NCI-H524 treated with DMSO at 0.1 percent for 48 hours (cell line): Measurements from ENCODE around the gene SLC9C2.
"Not testable (repeated sequence)": the region's sequence is repeated elsewhere in the genome, so short reads cannot be mapped to it uniquely, and the experiment has no call there.

Experiments used
- DNase-seq: peaks from one replicate; lab custom pipeline; 2025; lab: John Stamatoyannopoulos, UW

SLC9C2 gene

DNA sequence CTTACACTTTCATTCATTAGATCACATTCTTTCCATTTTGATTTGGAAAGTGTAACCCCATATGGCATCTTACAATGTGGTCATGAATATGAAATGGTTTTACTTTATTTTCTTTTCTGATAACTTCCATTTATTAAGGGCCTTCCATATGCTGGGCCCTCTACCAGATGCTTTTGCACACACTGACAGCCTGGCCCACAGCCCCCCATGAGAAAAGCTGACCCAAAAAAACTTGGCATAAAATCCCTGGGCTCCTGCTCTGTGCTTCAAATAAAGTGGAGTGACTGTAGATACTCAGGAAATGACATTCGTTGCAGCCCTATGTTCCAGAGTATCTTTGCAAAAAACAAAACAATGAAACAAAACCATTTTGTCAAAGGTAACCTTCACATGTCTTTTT is 76.9 kb downstream of the SLC9C2 start:
- no peak for DNase-seq

- no peak for DNase-seq
Observed at GRCh38 chr1:173523329-173523728, 79.5 kb downstream of the SLC9C2 start.

DNA sequence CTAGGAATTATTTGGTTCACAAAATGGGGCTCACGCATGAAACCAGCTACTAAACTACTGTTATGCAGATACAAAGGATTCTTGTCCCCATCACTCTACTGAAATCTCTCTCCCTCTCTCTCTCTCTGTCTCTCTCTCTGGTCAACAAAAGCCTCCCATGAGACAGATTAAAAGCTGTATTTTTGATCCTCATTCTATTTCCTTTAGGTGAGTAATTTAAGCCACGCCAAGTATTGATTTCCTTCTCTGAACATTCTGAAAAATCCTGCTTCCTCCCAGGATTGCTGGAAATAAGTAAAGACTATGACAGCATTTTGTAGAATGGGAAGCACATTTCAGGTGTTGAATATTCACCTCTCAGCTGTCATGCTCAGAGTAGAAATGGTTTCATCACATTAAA is 82.1 kb downstream of the SLC9C2 start:
- DNase-seq: no peak

DNA sequence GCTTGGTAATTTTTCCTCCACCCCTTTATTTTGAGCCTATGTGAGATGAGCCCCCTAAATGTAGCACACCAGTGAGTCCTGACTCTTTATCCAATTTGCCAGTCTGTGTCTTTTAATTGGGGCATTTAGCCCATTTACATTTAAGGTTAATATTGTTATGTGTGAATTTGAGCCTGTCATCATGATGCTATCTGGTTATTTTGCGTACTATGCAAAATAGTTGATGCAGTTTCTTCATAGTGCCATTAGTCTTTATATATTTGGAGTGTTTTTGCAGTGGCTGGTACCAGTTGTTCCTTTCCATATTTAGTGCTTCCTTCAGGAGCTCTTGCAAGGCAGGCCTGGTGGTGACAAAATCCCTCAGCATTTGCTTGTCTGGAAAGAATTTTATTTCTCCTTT is 88.4 kb downstream of the SLC9C2 start:
- not testable (repeated sequence) for DNase-seq

DNA sequence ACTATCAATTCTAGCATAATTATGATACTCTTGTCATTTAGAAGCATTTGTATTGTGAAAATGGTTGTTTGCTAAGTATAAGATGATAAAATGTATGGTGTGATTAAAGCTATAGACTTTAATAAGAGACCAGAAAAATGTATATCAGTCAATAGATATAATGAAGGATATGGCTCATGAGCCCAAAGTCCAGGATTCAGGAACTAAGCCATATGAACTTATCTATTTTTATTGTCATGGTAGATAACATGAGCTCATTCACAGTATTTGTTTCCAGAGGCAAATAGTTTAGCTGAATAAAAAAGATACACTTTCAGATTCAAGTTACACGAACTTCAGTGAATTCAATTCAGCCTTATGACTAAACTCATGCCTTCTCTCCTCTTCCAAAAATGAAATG is 93.1 kb downstream of the SLC9C2 start:
- no peak for DNase-seq

DNA sequence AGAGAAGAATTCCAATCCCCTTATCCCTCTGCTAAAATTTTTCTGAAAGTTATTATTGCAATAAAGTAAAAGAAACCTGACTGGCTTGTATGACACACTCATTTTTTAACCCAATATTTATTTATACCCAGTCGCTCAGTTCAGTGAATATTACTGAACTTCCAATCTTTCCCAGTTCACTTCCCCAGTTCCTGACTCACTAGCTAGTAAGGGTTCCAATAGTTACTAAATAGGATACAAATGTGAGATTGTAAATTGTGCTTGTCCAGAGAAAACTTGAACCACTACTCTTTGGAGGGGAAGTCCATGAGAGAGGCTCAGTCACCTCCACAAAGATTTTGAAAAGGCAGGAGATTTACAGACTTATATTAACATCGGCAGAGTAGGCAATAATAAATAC is 94.3 kb downstream of the SLC9C2 start:
- no peak for DNase-seq

DNA sequence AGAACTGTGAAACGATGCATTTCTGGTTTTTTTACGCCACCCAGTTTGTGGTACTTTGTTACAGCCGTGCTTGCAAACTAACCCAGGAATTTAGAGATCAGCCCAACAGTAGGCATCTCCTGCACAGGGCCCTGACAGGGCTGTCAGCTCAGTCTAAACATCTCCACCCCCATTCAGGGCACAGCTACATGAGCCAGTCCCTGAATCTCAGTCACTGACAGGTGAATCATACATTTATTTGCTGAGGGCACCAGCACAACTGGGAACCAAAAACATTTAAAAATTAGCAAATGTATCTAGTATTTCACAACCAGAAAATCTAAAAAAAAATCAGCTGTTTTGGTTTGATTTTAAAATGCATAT is 95.0 kb downstream of the SLC9C2 start:
- no peak for DNase-seq

GRCh38 chr1:173507205-173507846 is 95.5 kb downstream of the SLC9C2 start:
- DNase-seq: no peak

- DNase-seq: no peak
Observed at GRCh38 chr1:173506437-173506836, 96.4 kb downstream of the SLC9C2 start.

DNA sequence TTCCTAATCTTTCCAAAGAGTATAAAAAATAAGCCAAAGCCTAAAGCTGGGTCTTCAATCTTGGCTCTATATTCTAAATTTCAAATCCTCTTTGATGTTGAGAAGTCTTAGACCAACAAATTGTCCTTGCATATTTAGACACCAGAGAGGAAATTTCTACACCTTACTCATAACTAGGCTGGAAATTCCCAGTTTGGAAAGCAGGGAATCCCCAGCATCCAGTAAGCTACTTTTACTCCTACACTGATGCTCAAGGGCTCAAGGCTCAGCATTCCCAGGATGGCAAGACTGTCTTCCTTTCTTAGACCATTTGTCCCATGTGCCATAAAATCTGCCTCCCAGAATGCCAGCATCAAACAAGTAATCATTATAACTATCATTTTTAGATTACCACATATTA is 97.5 kb downstream of the SLC9C2 start:
- no peak for DNase-seq

GRCh38 chr1:173504268-173504667 is 98.6 kb downstream of the SLC9C2 start:
- no peak for DNase-seq

DNA sequence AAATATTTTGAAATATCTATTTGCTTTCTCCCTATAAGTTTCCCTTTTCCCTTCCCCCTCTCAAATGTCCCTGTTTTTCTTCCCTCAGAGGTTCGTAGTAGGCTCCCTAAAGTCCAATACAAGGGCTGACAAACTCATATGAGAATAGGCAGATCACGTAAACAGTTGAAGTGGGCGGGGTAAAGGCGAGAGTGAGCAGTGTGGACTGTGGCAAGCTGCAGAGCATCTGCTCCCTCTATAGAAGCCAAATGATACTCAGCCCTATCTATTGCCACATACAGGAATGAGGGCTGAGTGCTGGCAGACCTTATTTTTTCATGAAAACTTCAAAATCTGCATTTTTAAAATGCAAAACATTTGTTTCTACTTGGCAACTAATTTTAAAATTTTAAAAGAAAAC is 99.5 kb downstream of the SLC9C2 start:
- no peak for DNase-seq

DNA sequence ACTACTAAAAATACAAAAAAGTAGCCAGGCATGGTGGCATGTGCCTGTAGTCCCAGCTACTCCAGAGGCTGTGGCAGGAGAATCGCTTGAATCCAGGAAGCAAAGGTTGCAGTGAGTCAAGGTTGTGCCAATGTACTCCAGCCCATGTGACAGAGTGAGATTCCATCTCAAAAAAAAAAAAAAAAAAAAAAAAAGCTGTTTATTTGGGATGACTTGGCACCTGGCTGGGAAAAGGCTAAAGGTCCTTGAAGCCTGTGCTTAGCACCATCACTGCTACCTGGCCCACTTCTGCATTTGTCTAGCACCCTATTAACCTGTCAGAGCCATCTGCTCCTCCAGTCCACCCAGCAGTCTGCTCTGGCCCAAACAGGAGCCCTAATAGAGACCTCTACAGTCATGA is 100.8 kb downstream of the SLC9C2 start:
- DNase-seq: no peak

GRCh38 chr1:173499729-173500128 is 103.1 kb downstream of the SLC9C2 start:
- DNase-seq: no peak

- DNase-seq: no peak
Observed at GRCh38 chr1:173496757-173497320, 106.0 kb downstream of the SLC9C2 start.

- no peak for DNase-seq
Observed at GRCh38 chr1:173495609-173496267, 107.1 kb downstream of the SLC9C2 start.

DNA sequence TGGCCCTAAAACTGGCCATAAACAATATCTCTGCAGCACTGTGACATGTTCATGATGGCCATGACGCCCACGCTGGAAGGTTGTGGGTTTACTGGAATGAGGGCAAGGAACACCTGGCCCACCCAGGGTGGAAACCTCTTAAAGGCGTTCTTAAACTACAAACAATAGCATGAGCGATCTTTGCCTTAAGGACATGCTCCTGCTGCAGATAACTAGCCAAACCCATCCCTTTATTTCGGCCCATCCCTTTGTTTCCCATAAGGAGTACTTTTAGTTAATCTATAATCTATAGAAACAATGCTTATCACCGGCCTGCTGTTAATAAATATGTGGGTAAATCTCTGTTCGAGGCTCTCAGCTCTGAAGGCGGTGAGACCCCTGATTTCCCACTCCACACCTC is 109.7 kb downstream of the SLC9C2 start:
- not testable (repeated sequence) for DNase-seq

DNA sequence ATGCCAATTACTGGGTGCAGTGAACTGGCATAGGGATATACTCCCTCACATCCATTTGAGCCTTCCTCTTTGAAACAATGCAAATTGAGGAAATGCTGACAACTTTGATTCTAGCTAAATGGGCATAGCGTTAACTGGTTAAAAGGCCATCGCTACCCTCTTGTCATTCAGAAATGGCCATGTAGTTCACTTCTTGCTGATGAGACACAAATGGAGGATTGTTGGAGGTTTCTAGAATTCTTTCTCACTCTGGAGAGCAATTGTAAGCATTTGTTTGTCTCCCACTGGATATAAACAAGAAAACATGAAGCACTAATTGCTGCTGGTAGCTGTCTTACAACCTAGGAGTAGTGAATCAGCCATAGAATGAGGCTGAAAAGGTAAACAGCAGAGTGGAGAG is 111.4 kb downstream of the SLC9C2 start:
- no peak for DNase-seq

- no peak for DNase-seq
Observed at GRCh38 chr1:173489929-173490328, 112.9 kb downstream of the SLC9C2 start.

GRCh38 chr1:173489149-173489600 is 113.7 kb downstream of the SLC9C2 start:
- no peak for DNase-seq

- no peak for DNase-seq
Observed at GRCh38 chr1:173488001-173488400, 114.9 kb downstream of the SLC9C2 start.

- DNase-seq: no peak
Observed at GRCh38 chr1:173485401-173485800, 117.5 kb downstream of the SLC9C2 start.

- no peak for DNase-seq
Observed at GRCh38 chr1:173484276-173484675, 118.6 kb downstream of the SLC9C2 start.

- DNase-seq: no peak
Observed at GRCh38 chr1:173482683-173483082, 120.2 kb downstream of the SLC9C2 start.
